Measurements from ENCODE around the gene RUNX1.

The RUNX1 gene

DNA sequence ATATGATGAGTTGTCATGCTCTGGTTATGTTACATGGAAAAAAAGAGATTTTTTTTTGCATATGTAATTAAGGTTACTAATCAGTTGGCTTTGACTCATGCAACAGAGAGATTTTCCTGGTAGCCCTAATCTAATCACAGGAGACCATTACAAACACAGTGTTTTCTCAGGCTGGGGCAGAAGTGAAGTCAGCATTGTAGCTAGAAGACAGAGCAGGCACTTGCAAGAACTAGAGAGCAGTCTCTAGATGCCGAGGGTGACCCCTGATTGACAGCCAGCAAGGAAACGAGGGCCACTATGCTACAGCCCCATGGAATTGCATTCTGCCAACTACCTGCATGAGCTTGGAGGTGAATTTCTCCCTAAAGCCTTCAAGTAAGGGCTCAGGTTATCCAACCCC is 151.3 kb downstream of the RUNX1 start:
- no peak for DNase-seq (ENCODE audit: low read depth in 3 of 3)

DNA sequence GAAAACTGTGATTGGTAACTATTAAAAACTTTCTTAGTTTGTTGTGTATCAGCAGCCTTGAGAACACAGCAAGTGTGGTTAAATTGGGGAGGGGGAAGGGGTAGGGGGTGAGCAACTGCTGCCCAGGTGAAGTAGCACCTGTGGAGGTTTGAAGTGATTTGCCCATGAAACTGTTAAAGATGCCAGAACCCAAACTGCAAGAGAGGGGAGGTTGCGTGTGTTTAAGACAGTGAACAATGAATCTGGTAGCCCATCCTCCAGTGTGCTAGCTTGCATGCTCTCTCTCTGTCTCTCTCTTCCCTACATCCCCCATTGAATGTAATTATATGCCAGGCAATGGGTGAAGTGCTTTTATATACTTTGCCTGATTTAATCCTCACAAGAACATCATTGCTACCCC is 154.7 kb downstream of the RUNX1 start:
- DNase-seq (ENCODE audit: low read depth in 3 of 3) = no peak

DNA sequence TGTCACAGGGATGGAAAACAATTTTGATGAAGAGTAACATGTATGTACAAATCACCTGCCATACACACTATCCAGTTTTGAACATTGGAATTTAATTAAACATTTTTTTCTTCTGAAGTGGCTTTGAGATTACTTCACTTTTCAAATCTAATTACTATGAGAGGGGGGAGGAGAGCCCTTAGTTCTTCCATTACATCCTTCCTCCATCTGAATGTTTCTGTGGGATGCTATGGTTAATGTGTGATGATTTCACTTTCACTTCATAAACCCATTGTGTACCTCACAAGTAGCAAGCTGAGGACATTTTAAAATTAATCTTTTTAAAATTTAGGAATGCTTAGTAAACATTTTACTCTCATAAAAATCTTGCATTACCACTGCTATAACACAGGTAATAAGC is 156.9 kb downstream of the RUNX1 start:
- DNase-seq (ENCODE audit: low read depth in 3 of 3) = no peak

DNA sequence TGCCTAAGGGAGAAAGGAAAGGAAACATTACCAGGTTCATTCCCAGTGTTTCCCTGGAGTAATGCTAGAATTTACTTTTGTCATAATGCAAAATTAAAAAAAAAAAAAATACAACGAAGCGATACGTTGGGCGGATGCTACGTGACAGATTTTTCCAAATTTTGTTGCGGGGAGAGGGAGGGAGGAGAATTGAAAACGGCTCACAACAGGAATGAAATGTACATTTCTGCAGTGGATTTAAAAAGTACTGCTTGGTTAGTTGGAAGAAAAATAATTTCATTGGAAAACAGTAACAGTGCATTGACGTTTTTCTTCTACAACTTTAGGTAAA is 157.5 kb downstream of the RUNX1 start:
- DNase-seq (ENCODE audit: low read depth in 3 of 3) = no peak

DNA sequence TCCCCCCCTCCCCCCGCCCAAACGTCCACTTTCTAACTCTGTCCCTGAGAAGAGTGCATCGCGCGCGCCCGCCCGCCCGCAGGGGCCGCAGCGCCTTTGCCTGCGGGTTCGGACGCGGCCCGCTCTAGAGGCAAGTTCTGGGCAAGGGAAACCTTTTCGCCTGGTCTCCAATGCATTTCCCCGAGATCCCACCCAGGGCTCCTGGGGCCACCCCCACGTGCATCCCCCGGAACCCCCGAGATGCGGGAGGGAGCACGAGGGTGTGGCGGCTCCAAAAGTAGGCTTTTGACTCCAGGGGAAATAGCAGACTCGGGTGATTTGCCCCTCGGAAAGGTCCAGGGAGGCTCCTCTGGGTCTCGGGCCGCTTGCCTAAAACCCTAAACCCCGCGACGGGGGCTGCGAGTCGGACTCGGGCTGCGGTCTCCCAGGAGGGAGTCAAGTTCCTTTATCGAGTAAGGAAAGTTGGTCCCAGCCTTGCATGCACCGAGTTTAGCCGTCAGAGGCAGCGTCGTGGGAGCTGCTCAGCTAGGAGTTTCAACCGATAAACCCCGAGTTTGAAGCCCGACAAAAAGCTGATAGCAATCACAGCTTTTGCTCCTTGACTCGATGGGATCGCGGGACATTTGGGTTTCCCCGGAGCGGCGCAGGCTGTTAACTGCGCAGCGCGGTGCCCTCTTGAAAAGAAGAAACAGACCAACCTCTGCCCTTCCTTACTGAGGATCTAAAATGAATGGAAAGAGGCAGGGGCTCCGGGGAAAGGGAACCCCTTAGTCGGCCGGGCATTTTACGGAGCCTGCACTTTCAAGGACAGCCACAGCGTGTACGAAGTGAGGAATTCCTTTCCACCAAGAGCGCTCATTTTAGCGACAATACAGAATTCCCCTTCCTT is 158.1 kb downstream of the RUNX1 start:
- peak in 1 of 3 experiments; percentile 10 for DNase-seq (ENCODE audit: low read depth in 3 of 3)

DNA sequence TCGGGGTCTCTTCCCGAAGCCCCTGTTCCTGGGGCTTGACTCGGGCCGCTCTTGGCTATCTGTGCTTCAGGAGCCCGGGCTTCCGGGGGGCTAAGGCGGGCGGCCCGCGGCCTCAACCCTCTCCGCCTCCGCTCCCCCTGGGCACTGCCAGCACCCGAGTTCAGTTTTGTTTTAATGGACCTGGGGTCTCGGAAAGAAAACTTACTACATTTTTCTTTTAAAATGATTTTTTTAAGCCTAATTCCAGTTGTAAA is 158.7 kb downstream of the RUNX1 start:
- DNase-seq (ENCODE audit: low read depth in 3 of 3) = no peak

DNA sequence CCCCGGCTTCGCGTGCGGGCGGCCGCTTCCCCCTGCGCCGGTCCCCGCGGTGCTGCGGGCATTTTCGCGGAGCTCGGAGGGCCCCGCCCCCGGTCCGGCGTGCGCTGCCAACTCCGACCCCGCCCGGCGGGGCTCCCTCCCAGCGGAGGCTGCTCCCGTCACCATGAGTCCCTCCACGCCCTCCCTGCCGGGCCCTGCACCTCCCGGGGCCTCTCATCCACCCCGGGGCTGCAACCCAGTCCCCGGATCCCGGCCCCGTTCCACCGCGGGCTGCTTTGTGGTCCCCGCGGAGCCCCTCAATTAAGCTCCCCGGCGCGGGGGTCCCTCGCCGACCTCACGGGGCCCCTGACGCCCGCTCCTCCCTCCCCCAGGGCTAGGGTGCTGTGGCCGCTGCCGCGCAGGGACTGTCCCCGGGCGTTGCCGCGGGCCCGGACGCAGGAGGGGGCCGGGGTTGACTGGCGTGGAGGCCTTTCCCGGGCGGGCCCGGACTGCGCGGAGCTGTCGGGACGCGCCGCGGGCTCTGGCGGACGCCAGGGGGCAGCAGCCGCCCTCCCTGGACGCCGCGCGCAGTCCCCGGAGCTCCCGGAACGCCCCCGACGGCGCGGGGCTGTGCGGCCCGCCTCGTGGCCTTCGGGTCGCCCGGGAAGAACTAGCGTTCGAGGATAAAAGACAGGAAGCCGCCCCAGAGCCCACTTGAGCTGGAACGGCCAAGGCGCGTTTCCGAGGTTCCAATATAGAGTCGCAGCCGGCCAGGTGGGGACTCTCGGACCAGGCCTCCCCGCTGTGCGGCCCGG is 159.2 kb downstream of the RUNX1 start:
- DNase-seq (ENCODE audit: low read depth in 3 of 3) = peak; percentile 61 to 73 (median 64)

DNA sequence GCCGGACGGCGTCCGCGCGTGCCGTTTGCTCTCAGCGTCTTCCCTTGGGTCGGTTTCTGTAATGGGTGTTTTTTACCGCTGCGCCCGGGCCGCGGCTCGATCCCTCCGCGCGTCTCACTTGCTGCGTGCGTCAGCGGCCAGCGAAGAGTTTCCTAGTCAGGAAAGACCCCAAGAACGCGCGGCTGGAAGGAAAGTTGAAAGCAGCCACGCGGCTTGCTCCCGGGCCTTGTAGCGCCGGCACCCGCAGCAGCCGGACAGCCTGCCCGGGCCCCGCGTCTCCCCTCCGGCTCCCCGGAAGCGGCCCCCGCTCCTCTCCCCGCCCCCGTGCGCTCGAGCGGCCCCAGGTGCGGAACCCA is 159.8 kb downstream of the RUNX1 start:
- peak in 2 of 3 experiments; percentile 45 to 69 for DNase-seq (ENCODE audit: low read depth in 3 of 3)

DNA sequence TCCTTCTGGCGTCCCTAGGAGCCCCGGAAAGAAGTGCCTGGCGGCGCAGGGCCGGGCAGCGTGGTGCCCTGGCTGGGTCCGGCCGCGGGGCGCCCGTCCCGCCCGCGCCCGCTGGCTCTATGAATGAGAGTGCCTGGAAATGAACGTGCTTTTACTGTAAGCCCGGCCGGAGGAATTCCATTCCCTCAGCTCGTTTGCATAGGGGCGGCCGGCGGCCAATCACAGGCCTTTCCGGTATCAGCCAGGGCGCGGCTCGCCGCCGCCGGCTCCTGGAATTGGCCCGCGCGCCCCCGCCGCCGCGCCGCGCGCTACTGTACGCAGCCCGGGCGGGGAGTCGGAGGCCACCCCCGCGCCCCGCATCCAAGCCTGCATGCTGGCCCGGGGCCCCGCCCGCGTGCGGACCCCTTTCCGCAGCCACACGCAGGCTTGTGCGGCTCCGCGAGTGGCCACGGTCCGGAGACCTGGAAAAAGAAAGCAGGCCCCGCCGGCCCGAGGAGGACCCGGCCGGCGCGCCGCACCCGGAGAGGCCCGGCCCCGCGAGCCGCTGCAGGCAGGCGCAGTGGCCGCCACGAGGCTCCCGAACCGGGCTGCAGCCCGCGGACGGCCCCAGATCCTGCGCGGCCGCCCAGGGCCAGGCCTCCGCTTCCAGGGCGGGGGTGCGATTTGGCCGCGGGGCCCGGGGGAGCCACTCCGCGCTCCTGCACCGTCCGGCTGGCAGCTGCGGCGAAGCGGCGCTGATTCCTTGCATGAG is 160.4 kb downstream of the RUNX1 start:
- peak; percentile 71 to 77 (median 74) for DNase-seq (ENCODE audit: low read depth in 3 of 3)

DNA sequence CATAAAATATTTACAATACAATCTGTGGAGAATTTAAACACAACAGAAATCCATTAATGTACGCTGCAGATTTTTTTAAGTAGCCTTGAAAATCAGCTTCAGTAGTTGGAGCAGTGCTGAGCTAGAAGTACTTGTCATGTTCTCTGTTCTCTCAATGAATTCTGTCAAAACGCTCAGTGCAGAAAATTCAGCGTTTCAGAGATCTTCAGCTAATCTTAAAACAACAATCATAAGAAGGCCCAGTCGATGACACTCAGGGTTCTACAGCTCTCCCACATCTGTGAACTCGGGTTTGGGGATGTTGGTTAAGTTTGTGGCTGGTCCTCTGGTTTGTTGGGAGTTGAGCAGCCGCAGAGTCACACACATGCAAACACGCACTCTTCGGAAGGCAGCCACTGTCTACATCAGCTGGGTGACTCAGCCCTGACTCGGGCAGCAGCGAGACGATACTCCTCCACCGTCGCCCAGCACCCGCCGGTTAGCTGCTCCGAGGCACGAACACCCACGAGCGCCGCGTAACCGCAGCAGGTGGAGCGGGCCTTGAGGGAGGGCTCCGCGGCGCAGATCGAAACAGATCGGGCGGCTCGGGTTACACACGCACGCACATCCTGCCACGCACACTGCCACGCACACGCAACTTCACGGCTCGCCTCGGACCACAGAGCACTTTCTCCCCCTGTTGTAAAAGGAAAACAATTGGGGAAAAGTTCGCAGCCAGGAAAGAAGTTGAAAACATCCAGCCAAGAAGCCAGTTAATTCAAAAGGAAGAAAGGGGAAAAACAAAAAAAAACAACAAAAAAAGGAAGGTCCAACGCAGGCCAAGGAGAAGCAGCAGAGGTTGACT is 161.2 kb downstream of the RUNX1 start:
- peak; percentile 76 to 89 (median 88) for DNase-seq (ENCODE audit: low read depth in 3 of 3)

DNA sequence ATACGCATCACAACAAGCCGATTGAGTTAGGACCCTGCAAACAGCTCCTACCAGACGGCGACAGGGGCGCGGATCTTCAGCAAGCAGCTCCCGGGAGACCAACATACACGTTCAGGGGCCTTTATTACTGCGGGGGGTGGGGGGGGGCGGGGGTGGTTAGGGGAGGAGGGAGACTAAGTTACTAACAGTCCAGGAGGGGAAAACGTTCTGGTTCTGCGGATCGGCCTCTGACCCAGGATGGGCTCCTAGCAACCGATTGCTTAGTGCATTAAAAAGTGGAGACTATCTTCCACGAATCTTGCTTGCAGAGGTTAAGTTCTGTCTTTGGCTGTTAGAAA is 162.0 kb downstream of the RUNX1 start:
- DNase-seq (ENCODE audit: low read depth in 3 of 3) = no peak

DNA sequence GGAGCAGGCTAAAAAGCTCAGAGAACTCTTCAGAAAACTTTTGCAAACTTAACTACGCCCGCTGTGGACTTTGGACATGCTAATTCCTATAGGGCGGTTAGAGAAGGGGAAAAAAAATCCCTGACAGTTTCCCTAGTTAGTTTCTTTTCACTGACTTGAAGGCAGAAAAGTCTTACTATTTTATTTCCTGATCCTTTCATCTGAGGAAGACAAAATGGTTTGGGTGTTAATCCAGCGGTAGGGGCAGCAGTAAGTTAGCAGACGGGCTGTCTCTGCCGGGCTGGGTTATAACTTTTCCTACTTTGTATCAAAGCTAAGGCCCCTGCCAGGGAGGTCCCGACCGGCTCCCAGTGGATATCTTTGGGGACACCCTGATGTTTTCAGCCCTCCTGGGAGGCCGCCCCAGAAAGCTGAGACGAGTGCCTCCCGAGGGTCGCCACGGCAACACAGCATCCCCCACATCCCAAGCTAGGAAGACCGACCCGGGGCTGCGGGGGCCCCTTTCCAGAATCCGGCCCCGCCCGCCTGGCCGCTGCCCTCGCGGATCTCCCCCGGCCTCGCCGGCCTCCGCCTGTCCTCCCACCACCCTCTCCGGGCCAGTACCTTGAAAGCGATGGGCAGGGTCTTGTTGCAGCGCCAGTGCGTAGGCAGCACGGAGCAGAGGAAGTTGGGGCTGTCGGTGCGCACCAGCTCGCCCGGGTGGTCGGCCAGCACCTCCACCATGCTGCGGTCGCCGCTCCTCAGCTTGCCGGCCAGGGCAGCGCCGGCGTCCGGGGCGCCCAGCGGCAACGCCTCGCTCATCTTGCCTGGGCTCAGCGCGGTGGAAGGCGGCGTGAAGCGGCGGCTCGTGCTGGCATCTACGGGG is 162.6 kb downstream of the RUNX1 start:
- no peak for DNase-seq (ENCODE audit: low read depth in 3 of 3)

DNA sequence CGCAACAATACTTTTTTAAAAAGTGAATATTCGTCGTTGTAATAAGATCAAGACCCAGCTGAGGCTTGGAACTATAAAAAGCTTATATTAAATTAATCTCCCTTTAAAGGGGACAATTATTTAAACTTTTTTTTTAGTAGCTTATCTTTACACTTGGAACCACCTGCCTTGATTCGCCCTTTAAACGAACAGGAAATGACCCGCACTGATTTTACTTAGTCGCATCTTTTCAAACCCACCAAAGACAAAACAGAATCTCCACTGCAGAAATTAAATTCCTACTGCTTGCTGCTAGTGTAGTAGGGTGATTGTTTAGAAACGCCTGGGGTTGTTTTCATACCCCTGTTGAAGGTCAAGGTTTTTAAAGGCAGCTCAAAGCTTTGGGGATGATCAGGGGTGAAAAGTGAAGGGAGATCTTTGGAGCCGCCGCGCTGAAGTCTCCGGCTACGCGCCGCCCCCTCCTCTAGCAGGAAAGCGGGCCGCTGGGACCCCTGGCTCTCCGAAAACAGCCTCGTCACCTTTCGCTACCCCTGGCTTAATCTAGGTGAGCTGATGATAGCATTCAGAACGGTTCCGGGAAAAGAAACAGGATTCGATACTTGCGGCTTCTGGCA is 163.4 kb downstream of the RUNX1 start:
- no peak for DNase-seq (ENCODE audit: low read depth in 3 of 3)

DNA sequence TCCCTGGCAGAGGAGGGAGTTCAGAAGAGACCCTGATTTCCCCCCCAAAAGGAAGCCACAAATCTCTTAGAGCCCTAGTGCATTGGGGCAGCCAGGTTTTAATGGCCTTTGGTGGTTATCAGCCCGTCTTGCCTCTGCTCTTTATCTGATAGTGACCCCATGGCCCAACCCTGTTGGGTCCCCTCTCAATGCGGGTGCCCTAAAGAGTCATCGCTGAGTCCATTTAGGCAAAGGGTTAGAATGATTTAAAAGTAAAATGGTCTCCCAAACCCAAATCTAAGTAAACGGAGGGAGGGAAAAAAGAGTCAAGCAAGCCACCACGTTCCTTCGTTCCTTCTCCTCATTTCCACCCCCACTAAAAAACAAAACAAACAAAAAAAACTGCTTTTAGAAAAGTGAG is 164.0 kb downstream of the RUNX1 start:
- DNase-seq (ENCODE audit: low read depth in 3 of 3) = no peak

DNA sequence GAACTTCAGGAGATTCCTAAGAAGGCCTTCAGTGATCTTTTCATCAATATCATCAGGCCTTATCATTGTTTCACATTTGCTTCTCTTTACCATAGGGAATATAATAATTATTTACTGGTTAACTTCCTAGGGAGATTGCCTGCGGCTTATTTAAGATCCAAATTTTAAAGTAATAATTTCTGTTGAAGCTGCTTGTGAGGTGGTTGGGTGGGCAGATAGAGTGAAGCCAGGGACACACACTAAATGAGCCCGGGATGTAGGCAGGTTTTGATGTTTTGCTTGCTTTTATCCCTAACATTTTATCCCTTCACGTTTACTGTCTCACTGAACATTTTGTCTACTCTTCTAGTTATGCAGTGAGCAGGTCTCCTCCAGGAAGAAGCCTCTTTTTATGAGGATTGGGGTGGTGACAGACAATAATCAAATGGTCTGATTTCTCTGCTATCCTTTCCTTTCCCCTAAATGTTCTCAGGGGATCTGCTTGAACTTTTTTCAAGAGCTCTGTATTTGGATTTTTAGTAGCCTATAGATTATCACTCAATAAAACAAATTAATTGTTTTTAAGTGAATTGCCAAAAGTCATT is 164.7 kb downstream of the RUNX1 start:
- DNase-seq (ENCODE audit: low read depth in 3 of 3) = no peak

DNA sequence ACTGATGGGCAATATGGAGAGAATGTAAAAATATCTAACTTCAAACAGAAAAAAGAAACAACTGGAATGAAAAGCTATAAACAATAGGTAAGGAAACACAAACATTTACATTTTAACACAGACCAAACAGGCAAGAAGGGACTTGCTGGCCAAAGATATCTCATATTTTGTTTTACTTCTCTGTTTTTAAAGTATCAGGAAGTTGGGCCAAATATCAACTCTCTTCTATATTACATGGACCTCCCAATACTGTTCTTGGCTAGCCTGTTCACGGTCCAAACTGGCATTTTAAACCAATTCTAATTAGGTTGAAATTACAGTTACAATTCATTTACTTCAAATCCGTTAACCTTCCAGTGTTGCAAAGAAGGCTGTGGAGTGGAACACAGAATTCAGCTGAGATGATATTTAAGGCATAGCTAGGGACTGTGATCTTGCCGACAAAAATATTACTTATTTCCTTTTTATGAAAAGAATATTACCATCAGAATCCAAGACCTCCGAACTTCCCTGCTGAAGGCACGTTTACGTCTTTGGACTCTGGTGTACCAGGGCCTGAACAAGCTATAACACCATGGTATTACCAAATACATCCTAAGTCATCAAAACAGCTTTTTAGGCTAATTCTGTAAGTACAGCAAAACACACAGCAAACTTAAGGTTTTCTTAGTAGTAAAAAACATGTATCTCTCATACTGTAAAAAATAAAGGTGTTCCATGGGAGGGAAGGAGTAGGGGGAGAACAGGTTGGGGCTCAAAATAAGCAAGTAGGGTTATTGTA is 165.4 kb downstream of the RUNX1 start:
- DNase-seq (ENCODE audit: low read depth in 3 of 3) = no peak

DNA sequence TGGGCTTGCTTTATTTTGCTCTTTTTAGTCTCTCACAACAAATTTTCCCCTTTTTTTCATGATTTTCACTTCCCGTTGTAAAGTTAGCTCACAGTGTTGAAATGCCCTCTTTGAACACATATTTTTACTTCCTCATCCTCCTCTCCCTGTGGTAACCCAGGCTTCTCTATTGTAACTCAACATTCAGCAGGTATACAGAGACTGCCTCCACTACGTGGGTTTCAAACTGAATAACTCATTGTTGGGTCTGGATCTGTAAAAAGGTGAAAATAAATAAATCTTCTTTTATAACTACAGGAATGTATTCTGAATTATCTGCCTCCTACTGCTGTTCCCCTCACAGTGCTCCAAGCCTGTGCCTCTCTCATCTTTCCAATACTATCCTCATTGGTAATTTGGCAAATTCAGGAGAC is 166.4 kb downstream of the RUNX1 start:
- no peak for DNase-seq (ENCODE audit: low read depth in 3 of 3)

DNA sequence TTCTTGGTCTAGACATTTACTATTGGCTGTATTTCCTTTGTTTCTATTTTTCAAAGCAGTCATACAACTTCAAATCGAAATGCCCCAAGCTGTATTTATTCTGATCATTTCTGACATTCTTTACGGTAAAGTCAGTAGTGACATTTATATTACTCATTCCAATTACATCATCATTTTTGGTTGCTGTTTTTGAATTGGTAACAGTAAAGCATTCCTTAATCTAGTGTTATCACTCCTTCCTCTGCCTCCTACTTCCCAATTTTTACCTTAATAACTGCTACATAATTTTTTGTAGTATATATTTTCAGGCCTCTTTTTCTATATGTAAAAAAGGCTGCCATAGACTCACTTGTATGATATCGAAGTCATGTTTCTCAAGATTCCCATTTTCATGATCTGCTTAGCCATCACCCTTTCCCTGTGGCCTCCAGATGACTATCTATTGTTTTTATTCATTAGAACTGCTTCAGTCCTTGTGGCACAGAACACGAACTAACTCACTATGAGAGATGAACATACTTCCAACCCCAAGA is 167.2 kb downstream of the RUNX1 start:
- no peak for DNase-seq (ENCODE audit: low read depth in 3 of 3)

DNA sequence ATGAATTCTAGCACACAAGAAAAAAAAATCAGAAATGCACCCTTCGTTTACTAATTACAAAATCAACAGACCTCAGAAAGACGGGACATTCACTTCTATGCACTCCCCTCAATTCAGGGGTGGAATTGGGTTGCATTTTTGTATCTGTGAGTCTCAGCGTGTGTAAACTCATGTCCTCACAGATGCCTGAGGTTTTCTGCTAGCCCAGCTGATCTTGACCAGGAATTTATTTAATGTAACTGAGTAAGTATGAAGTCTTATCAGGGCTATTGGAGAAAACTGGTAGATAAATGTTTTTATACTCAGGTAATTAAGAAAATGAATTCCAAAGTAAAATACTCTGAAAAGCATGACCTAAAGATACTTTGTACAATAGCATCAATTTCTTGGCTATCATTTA is 167.7 kb downstream of the RUNX1 start:
- DNase-seq (ENCODE audit: low read depth in 3 of 3) = no peak

Measured in stimulated activated CD4-positive, alpha-beta T cell treated with anti-CD3 and anti-CD28 coated beads, TNF-alpha, amount 100 ng/mL, for 4 hours (primary cell).